HepG2 (cell line): ENCODE results near the gene PHF23. TPM values are rescaled to one million over a fixed set of nuclear protein-coding genes. Genes with fewer than 3 reads are reported as not detected.

Experiments used
- ATAC-seq: fragments of 200-7000 bp; cut with Tn5 transposase; 3 replicates; pipeline ENCODE4 v1.9.1; 2020; ENCODE audit warnings: mild to moderate bottlenecking, moderate library complexity
- BruUV-seq: library from RNA; stranded (reverse); fragments of 400-500 nt; replicated peaks from 2 replicates; lab custom pipeline; 2021; lab: Mats Ljungman, UMichigan
- CTCF ChIA-PET: fragments of 300-600 bp; formaldehyde crosslinking; extraction: SDS; loops from one replicate; lab custom pipeline; 2021; ENCODE audit warnings: low total read pairs, inconsistent platforms, low intra/inter-chr PET ratio; lab: Yijun Ruan, JAX
- POLR2A ChIA-PET: fragments of 350-600 bp; sonication (Branson Sonifier 250); formaldehyde crosslinking; loops from one replicate; lab custom pipeline; 2020; ENCODE audit warnings: antibody characterized with exemption, inconsistent platforms; lab: Yijun Ruan, JAX
- DNase-seq: peaks from one replicate; pipeline ENCODE4 v3.0.0-alpha.2; 2015; ENCODE audit warnings: low spot score
- FAIRE-seq: peaks from 3 replicates; lab custom pipeline; 2011; peaks lifted over from hg19 to GRCh38; lab: Jason Lieb, UNC
- H2AFZ ChIP-seq: one replicate; pipeline ENCODE4 v1.6.1; 2011; ENCODE audit warnings: low read length, inconsistent platforms
- H3K27ac ChIP-seq: fragments of 300-600 bp; 3 replicates; pipeline ENCODE4 v1.8.0; 2011; ENCODE audit warnings: mixed run types, mild to moderate bottlenecking, mixed read lengths, low read length, inconsistent platforms; ENCODE audit not compliant: insufficient read depth; ENCODE audit errors: extremely low read length
- H3K27me3 ChIP-seq, 2 experiments: fragments of 200-600 bp in 1 of 2; 2 replicates in 1 of 2; 3 replicates in 1 of 2; pipeline versions ENCODE4 v1.6.0 to v1.8.0; 2011; ENCODE audit warnings: low read length in 2 of 2, mild to moderate bottlenecking in 2 of 2, moderate library complexity in 2 of 2, inconsistent platforms in 1 of 2; ENCODE audit not compliant: insufficient read depth in 2 of 2, control insufficient read depth in 1 of 2
- H3K36me3 ChIP-seq, 2 experiments: fragments of 200-600 bp in 1 of 2; replicated peaks in 1 of 2; 2 replicates in 1 of 2; 3 replicates in 1 of 2; pipeline versions ENCODE4 v1.5.1 to v1.8.0; 2011; ENCODE audit warnings: low read length in 2 of 2, inconsistent platforms in 1 of 2; ENCODE audit not compliant: insufficient read depth in 2 of 2, control insufficient read depth in 1 of 2
- H3K4me1 ChIP-seq: 2 replicates; pipeline ENCODE4 v1.5.1; 2012; ENCODE audit warnings: low read length, inconsistent platforms; ENCODE audit not compliant: insufficient read depth
- H3K4me2 ChIP-seq: 2 replicates; pipeline ENCODE4 v1.6.0; 2011; ENCODE audit warnings: low read depth, low read length, inconsistent platforms
- H3K4me3 ChIP-seq, 3 experiments: fragments of 200-600 bp in 1 of 3; sonication (generic), shearing (Covaris generic) in 1 of 3; replicated peaks in 1 of 3; 2 replicates each; pipeline ENCODE4 v1.5.1; 2011 to 2016; ENCODE audit warnings: low read length in 3 of 3, inconsistent platforms in 2 of 3, low read depth in 2 of 3, mild to moderate bottlenecking in 2 of 3, control low read depth in 1 of 3, mixed read lengths in 1 of 3; ENCODE audit not compliant: insufficient read depth in 1 of 3
- H3K79me2 ChIP-seq: one replicate; pipeline ENCODE4 v1.6.1; 2011; ENCODE audit warnings: low read length, inconsistent platforms; ENCODE audit not compliant: insufficient read depth
- H3K9ac ChIP-seq: 2 replicates; pipeline ENCODE4 v1.6.0; 2011; ENCODE audit warnings: mild to moderate bottlenecking, low read depth, low read length, inconsistent platforms; ENCODE audit not compliant: insufficient read depth
- H3K9me3 ChIP-seq: 2 replicates; pipeline ENCODE4 v1.5.1; 2012; ENCODE audit warnings: mild to moderate bottlenecking, low read length
- H4K20me1 ChIP-seq: 2 replicates; pipeline ENCODE4 v1.6.0; 2011; ENCODE audit warnings: inconsistent platforms, mild to moderate bottlenecking, low read length, moderate library complexity; ENCODE audit not compliant: insufficient read depth
- ATF4 ChIP-seq, 2 experiments: fragments of 450-650 bp in 1 of 2; sonication (generic) in 1 of 2; formaldehyde crosslinking; IDR thresholded peaks; 2 replicates each; pipeline versions ENCODE4 v1.5.0 to v1.8.0; 2020 to 2022; ENCODE audit warnings: mild to moderate bottlenecking in 1 of 2, missing genetic modification reagents in 1 of 2
- CEBPZ ChIP-seq: IDR thresholded peaks from 2 replicates; pipeline ENCODE4 v1.6.1; 2012; ENCODE audit warnings: low read length, improper control_type of control experiment
- GLI4 ChIP-seq: sonication (generic); formaldehyde crosslinking; IDR thresholded peaks from 2 replicates; pipeline ENCODE4 v1.5.1; 2020; ENCODE audit warnings: missing genetic modification reagents, mild to moderate bottlenecking, moderate library complexity, borderline replicate concordance
- ZBTB4 ChIP-seq: sonication (generic); formaldehyde crosslinking; IDR thresholded peaks from 2 replicates; pipeline ENCODE4 v1.4.0; 2020; ENCODE audit warnings: missing genetic modification reagents, mild to moderate bottlenecking, borderline replicate concordance
- ZNF180 ChIP-seq: sonication (generic); formaldehyde crosslinking; IDR thresholded peaks from 2 replicates; pipeline ENCODE4 v1.4.0; 2020; ENCODE audit warnings: low read depth, missing genetic modification reagents, borderline replicate concordance
- ZNF205 ChIP-seq: IDR thresholded peaks from 2 replicates; pipeline ENCODE4 v1.6.1; 2018; ENCODE audit warnings: missing biosample characterization, missing genetic modification reagents
- ZNF720 ChIP-seq: sonication (generic); formaldehyde crosslinking; IDR thresholded peaks from 2 replicates; pipeline ENCODE4 v1.4.0; 2020; ENCODE audit warnings: missing genetic modification reagents
- ZNF766 ChIP-seq: sonication (generic); formaldehyde crosslinking; IDR thresholded peaks from 2 replicates; pipeline ENCODE4 v1.5.0; 2020; ENCODE audit warnings: missing genetic modification reagents, borderline replicate concordance
- ZNF891 ChIP-seq: sonication (generic); formaldehyde crosslinking; IDR thresholded peaks from 2 replicates; pipeline ENCODE4 v1.5.0; 2020; ENCODE audit warnings: mild to moderate bottlenecking, missing genetic modification reagents
- WGBS: methylation state at CpG from one replicate; pipeline ENCODE4 v1.1.6; 2017; ENCODE audit warnings: low lambda C conversion rate; 5-methylcytosine and 5-hydroxymethylcytosine counted together
- in situ Hi-C: cut with HindIII; loops from 2 replicates; pipeline ENCODE4 v1.10.0; 2017; ENCODE audit warnings: low pct_unique_long_range_greater_than_20kb; ENCODE audit not compliant: extremely low pct_ligation_motif_present
- intact Hi-C: fragments of 100-400 bp; cut with micrococcal nuclease; formaldehyde crosslinking; loops from one replicate; pipeline ENCODE4 v1.10.0; 2022; ENCODE audit not compliant: unreplicated experiment
- polyA plus RNA-seq, 8 experiments: library from polyadenylated mRNA; depleted of rRNA in 3 of 8; stranded (reverse) in 7 of 8; unstranded in 1 of 8; fragments of >200 nt; fragmentation: Illumina TruSeq in 4 of 8; extraction: Trizol in 4 of 8; gene quantifications; 2 replicates each; pipeline versions ENCODE4 v1.2.1 to v1.2.3, GENCODE V29; 2011 to 2016; ENCODE audit warnings: low read depth in 4 of 8, missing spikeins in 1 of 8, mixed read lengths in 1 of 8; ENCODE audit not compliant: insufficient read depth in 1 of 8
- total RNA-seq, 5 experiments: library from RNA; depleted of rRNA; stranded (reverse); fragments of >200 nt; fragmentation: Illumina TruSeq; extraction: Trizol; gene quantifications; 2 replicates each; pipeline ENCODE4 v1.2.3, GENCODE V29; 2016; ENCODE audit warnings: low read depth in 1 of 5

PHF23 gene
- total and polyA plus RNA-seq, 2 of the 13 experiments (the other 11 are each of a cell fraction or from before 2014, with no cell fraction given): 27.6 to 33.2 TPM

- no TSS peak for BruUV-seq
- TF ChIP-seq GLI4 (CRISPR knock-in tag) (0 out of 2 replicates have a peak, but pooled peaks have one; percentile 5), CEBPZ (no peak), ZNF180 (no peak), ATF4 (CRISPR knock-in tag; IDR thresholded peaks at IDR 0.05) (no peak), ZNF891 (CRISPR knock-in tag) (no peak), ZBTB4 (CRISPR knock-in tag) (no peak), ZNF766 (CRISPR knock-in tag) (0 out of 2 replicates have a peak, but pooled peaks have one; percentile 2), ZNF205 (CRISPR knock-in tag) (peak; percentile 51; the same call in 1 of the 2 replicates), ZNF720 (CRISPR knock-in tag) (no peak)
- Histone ChIP-seq H3K4me1 (peaks cover 49% of the 10 kb centered on the region), H2AFZ (no peak overlapping the region), H4K20me1 (no peaks in the 10 kb centered on the region), H3K9ac (peak overlapping the region; percentile 96), H3K79me2 (peaks cover 44% of the 10 kb centered on the region), H3K9me3 (no peaks in the 10 kb centered on the region), H3K4me3 (peak overlapping the region; percentile 78 to 95 (median 87)), H3K4me2 (peak overlapping the region; percentile 91), H3K27ac (peak overlapping the region; percentile 99), H3K36me3 (peaks cover 8 to 13% of the 10 kb centered on the region in 2 experiments; a peak in 4 of 5 replicates), H3K27me3 (peaks cover 0 to 2% of the 10 kb centered on the region in 2 experiments; a peak in 1 of 5 replicates)
- WGBS: 41% methylated on average over 5 of the region's 5 CpGs
- in situ Hi-C loops (no loop called here), intact Hi-C loops (no loop called here)
- FAIRE-seq: no peak
- DNase-seq: no peak
- POLR2A ChIA-PET: no interaction called here
- CTCF ChIA-PET: interaction anchor here (1.5 kb wide), 1 partner anchor 43 kb away, joined by 4 read pairs; no protein-coding TSS in a partner anchor
- no peak for ATAC-seq
These were observed 13.8 kb upstream of the PHF23 start for GRCh38 chr17:7253082-7253481.
